ENCODE measurements around the gene G2E3. TPM values are rescaled to one million over a fixed set of nuclear protein-coding genes. Genes with fewer than 3 reads are reported as not detected.

G2E3 gene
- total RNA-seq, result 10 to 100 TPM; 44.8 to 80.1 TPM
- polyA plus RNA-seq (2013, experiment 1 of 2), result 48.9 TPM
- polyA plus RNA-seq (2013, experiment 2 of 2), result 48.8 TPM
- long read RNA-seq, experiment 1, full-length matches to known transcripts, result 12 of 30 reads
- long read RNA-seq, experiment 1, partial matches to known transcripts, result 6 of 30 reads
- long read RNA-seq, experiment 1, other reads (novel, unspliced or antisense), result 12 of 30 reads
- long read RNA-seq, experiment 2, full-length matches to known transcripts, result 82 of 110 reads
- long read RNA-seq, experiment 2, partial matches to known transcripts, result 5 of 110 reads
- long read RNA-seq, experiment 2, other reads (novel, unspliced or antisense), result 23 of 110 reads
- long read RNA-seq, experiment 3, full-length matches to known transcripts, result 106 of 197 reads
- long read RNA-seq, experiment 3, partial matches to known transcripts, result 62 of 197 reads
- long read RNA-seq, experiment 3, other reads (novel, unspliced or antisense), result 29 of 197 reads
- long read RNA-seq, experiment 4, full-length matches to known transcripts, result 26 of 117 reads
- long read RNA-seq, experiment 4, partial matches to known transcripts, result 55 of 117 reads
- long read RNA-seq, experiment 4, other reads (novel, unspliced or antisense), result 36 of 117 reads

- Mint-ChIP-seq H3K27ac (peak within 1 kb of the TSS; percentile 100), H3K36me3 (ENCODE audit: low read depth) (peaks cover 17% of the 10 kb centered on the region), H3K4me3 (peak within 1 kb of the TSS; percentile 99), H3K27me3 (ENCODE audit: insufficient read depth) (no peaks in the 10 kb centered on the region), H3K9me3 (peaks cover 9% of the 10 kb centered on the region), H3K4me1 (peaks cover 16% of the 10 kb centered on the region)
- H3K9me3 ChIP-seq (ENCODE audit: control insufficient read depth, low read length), result peaks cover 4% of the 10 kb centered on the region
- TF ChIP-seq CTCF (conservative IDR thresholded peaks at IDR 0.05), result no peak
- peak within 1 kb of the TSS; percentile 80 for H3K27ac ChIP-seq (ENCODE audit: low read depth, low read length)
- 3 to 8% methylated on average over 50 to 62 of the region's 62 CpGs for WGBS, 2 experiments (ENCODE audit: insufficient coverage in 1 of 2, insufficient read length in 1 of 2)
- peak within 1 kb of the TSS; percentile 64 for H3K9ac ChIP-seq (ENCODE audit: extremely low read depth, low read length, poor library complexity, severe bottlenecking)
- H3K36me3 ChIP-seq (ENCODE audit: control insufficient read depth, insufficient read depth, low read length), result peaks cover 20% of the 10 kb centered on the region
- peak within 1 kb of the TSS; percentile 98 for H3K4me3 ChIP-seq (ENCODE audit: low read length)
- DNase-seq, result peak; percentile 95
- peaks cover 4% of the 10 kb centered on the region for H3K4me1 ChIP-seq (ENCODE audit: control insufficient read depth, insufficient read depth, low read length)
- H3K27me3 ChIP-seq (ENCODE audit: control insufficient read depth, insufficient read depth, low read length, poor library complexity, severe bottlenecking), result no peaks in the 10 kb centered on the region
These were observed at the start of gene G2E3 for GRCh38 chr14:30558675-30559555. Gene G2E3, plus strand, starts transcription at chr14:30559158. Its CDS starts 21,922 bp downstream, at chr14:30581080.

- H3K27ac Mint-ChIP-seq, result no peak overlapping the region
- no peak for TF ChIP-seq CTCF (conservative IDR thresholded peaks at IDR 0.05)
- Histone ChIP-seq H3K36me3 (ENCODE audit: control insufficient read depth, insufficient read depth, low read length) (no peaks in the 10 kb centered on the region), H3K27ac (ENCODE audit: low read depth, low read length) (no peak overlapping the region), H3K4me3 (ENCODE audit: low read length) (no peak overlapping the region), H3K27me3 (ENCODE audit: control insufficient read depth, insufficient read depth, low read length, poor library complexity, severe bottlenecking) (peaks cover 3% of the 10 kb centered on the region), H3K4me1 (ENCODE audit: control insufficient read depth, insufficient read depth, low read length) (no peaks in the 10 kb centered on the region), H3K9ac (ENCODE audit: extremely low read depth, low read length, poor library complexity, severe bottlenecking) (no peak overlapping the region), H3K9me3 (ENCODE audit: control insufficient read depth, low read length) (no peaks in the 10 kb centered on the region)
- no peaks in the 10 kb centered on the region for H3K27me3 Mint-ChIP-seq (ENCODE audit: insufficient read depth)
- H3K36me3 Mint-ChIP-seq (ENCODE audit: low read depth), result no peaks in the 10 kb centered on the region
- no peaks in the 10 kb centered on the region for H3K9me3 Mint-ChIP-seq
- no peak for DNase-seq
- 94% methylated on average over 2 of the region's 2 CpGs; no CpG with 5 or more reads in 1 of the 2 experiments for WGBS, 2 experiments (ENCODE audit: insufficient coverage in 1 of 2, insufficient read length in 1 of 2)
- no peak overlapping the region for H3K4me3 Mint-ChIP-seq
- H3K4me1 Mint-ChIP-seq, result no peaks in the 10 kb centered on the region
These were observed 41.2 kb upstream of the G2E3 start for GRCh38 chr14:30517737-30518136.

- Histone ChIP-seq H3K36me3 (ENCODE audit: control insufficient read depth, insufficient read depth, low read length) (no peaks in the 10 kb centered on the region), H3K27me3 (ENCODE audit: control insufficient read depth, insufficient read depth, low read length, poor library complexity, severe bottlenecking) (peaks cover 14% of the 10 kb centered on the region), H3K4me1 (ENCODE audit: control insufficient read depth, insufficient read depth, low read length) (no peaks in the 10 kb centered on the region), H3K9ac (ENCODE audit: extremely low read depth, low read length, poor library complexity, severe bottlenecking) (no peak overlapping the region), H3K27ac (ENCODE audit: low read depth, low read length) (no peak overlapping the region), H3K4me3 (ENCODE audit: low read length) (no peak overlapping the region), H3K9me3 (ENCODE audit: control insufficient read depth, low read length) (no peaks in the 10 kb centered on the region)
- H3K4me1 Mint-ChIP-seq, result peaks cover 2% of the 10 kb centered on the region
- H3K9me3 Mint-ChIP-seq, result no peaks in the 10 kb centered on the region
- H3K4me3 Mint-ChIP-seq, result no peak overlapping the region
- H3K27me3 Mint-ChIP-seq (ENCODE audit: insufficient read depth), result no peaks in the 10 kb centered on the region
- no peak overlapping the region for H3K27ac Mint-ChIP-seq
- TF ChIP-seq CTCF (conservative IDR thresholded peaks at IDR 0.05), result no peak
- DNase-seq, result no peak
- no peaks in the 10 kb centered on the region for H3K36me3 Mint-ChIP-seq (ENCODE audit: low read depth)
- WGBS, 2 experiments (ENCODE audit: insufficient coverage in 1 of 2, insufficient read length in 1 of 2), result 90 to 94% methylated on average over 3 to 4 of the region's 4 CpGs
These were observed 39.9 kb upstream of the G2E3 start for GRCh38 chr14:30518867-30519560.

Data from endodermal cell (in vitro differentiated cells).